ENCODE data around the gene CUEDC1. TPM values are rescaled to one million over a fixed set of nuclear protein-coding genes. Genes with fewer than 3 reads are reported as not detected.
A peak's percentile ranks its signal among the peaks of the same experiment; 100 is the strongest.

The CUEDC1 gene
- polyA plus RNA-seq, 4 donors: 1.6 to 14.9 (median 6.1) TPM

DNA sequence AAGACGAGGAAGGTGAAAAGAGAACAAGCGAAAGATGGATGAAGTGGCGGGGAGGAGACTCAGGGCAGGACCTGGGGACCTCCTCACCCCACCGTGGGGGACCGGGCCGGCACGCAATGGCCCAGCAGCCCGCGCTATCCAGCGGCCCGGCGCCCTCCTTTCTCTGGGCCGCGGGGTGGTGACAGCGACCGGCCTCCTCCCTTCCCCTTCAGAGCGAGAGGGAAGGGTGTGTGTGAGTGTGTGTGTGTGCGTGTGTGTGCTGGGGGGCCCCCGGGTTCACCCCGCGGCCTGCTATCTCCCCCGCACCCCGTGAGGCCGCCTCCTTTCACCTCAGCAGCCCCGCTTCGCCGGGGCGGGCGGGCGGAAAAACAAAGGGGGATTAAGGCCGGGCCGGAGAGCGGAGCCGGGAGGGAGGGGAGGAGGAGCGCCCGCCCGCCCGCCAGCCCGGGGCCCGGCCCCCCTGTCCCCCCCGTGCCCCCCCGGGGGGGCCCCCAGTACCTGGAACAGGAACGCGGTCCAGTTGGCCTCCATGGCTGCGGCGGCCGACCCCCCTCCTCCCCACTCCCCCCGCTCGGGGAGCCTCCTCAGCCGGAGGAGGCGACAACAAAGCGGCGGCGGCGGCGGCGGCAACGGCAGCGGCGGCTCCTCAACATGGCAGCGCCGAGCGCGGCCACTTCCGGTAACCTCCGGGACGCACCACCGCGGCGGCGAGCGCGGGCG lies 32.5 kb upstream of the CUEDC1 start, which contains the start of gene VEZF1:
Gene VEZF1 (minus strand): TSS at position 674 of the 720 bp plus-strand sequence. CDS start 143 bp downstream, at position 531.
- peak within 1 kb of the TSS; percentile 82 to 95 (median 87) for H3K4me3 ChIP-seq (ENCODE audit: low read depth in 1 of 3, low read length in 3 of 3)
- H3K9me3 ChIP-seq (ENCODE audit: control insufficient read depth in 2 of 2, insufficient read depth in 1 of 2, low read depth in 1 of 2, low read length in 1 of 2): no peaks in the 10 kb centered on the region
- no peaks in the 10 kb centered on the region for H3K27me3 ChIP-seq (ENCODE audit: control insufficient read depth in 3 of 3, insufficient read depth in 3 of 3, low read length in 3 of 3)
- H3K4me1 ChIP-seq (ENCODE audit: control insufficient read depth in 3 of 3, insufficient read depth in 2 of 3, low read depth in 1 of 3, low read length in 2 of 3): peaks cover 7 to 12% (median 11%) of the 10 kb centered on the region in 3 donors
- no peak for FAIRE-seq
- peaks cover 0 to 5% (median 0%) of the 10 kb centered on the region in 3 donors for H3K36me3 ChIP-seq (ENCODE audit: control insufficient read depth in 3 of 3, insufficient read depth in 2 of 3, low read depth in 1 of 3, low read length in 3 of 3)
- WGBS, 3 donors: 0 to 1% (median 0%) methylated on average over 23 to 73 of the region's 74 CpGs
- peak; percentile 65 to 91 for DNase-seq
- peak within 1 kb of the TSS; percentile 87 to 97 (median 92) for H3K27ac ChIP-seq (ENCODE audit: low read depth in 1 of 3, low read length in 2 of 3)

DNA sequence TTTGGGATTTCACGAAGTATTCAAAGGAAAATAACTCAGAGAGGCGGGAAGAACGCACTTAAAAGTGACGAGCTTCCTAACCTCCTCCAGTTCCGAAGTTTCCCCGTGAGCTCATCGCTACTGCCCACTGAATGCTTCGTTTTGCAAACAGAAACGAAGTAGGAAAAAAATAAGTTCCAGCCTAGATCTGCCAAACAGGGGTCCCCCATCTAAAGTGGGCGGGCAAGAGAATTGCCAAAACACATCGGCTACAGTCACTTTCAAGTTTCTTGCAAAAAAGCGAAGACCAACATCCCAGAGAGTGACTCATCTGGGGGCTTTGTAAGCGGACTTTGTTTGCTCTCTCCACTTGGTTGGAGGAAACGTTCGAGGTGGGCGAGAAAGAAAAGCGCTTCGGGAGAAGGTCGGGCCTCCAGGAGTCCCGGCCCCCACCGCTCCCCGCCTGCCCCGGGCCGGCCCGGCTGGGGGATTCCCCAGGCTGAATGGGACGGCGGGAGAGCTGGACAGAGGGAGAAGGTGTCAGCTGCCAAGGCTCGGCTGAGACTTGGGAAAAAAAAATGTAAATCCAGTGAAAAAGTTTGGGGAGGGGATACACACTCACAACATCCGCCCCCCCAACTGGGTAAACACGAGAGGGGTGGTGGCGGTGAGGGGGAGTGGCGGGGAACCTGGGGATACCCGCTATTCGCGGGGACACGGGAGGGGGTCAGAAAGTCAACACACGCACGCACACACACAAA lies 31.8 kb upstream of the CUEDC1 start:
- Histone ChIP-seq H3K9me3 (ENCODE audit: control insufficient read depth in 2 of 2, insufficient read depth in 1 of 2, low read depth in 1 of 2, low read length in 1 of 2) (no peaks in the 10 kb centered on the region), H3K36me3 (ENCODE audit: control insufficient read depth in 3 of 3, insufficient read depth in 2 of 3, low read depth in 1 of 3, low read length in 3 of 3) (peaks cover 0 to 7% (median 3%) of the 10 kb centered on the region in 3 donors), H3K4me1 (ENCODE audit: control insufficient read depth in 3 of 3, insufficient read depth in 2 of 3, low read depth in 1 of 3, low read length in 2 of 3) (peaks cover 8 to 15% (median 11%) of the 10 kb centered on the region in 3 donors), H3K27me3 (ENCODE audit: control insufficient read depth in 3 of 3, insufficient read depth in 3 of 3, low read length in 3 of 3) (no peaks in the 10 kb centered on the region), H3K4me3 (ENCODE audit: low read depth in 1 of 3, low read length in 3 of 3) (peak overlapping the region; percentile 82 to 95 (median 87)), H3K27ac (ENCODE audit: low read depth in 1 of 3, low read length in 2 of 3) (peak overlapping the region; percentile 87 to 97 (median 92))
- WGBS, 3 donors: 1 to 2% (median 1%) methylated on average over 38 of the region's 38 CpGs
- FAIRE-seq (no peak), DNase-seq (peak; percentile 50 to 70)

- Histone ChIP-seq H3K9me3 (ENCODE audit: control insufficient read depth in 2 of 2, insufficient read depth in 1 of 2, low read depth in 1 of 2, low read length in 1 of 2) (no peaks in the 10 kb centered on the region), H3K27ac (ENCODE audit: low read depth in 1 of 3, low read length in 2 of 3) (no peak overlapping the region), H3K36me3 (ENCODE audit: control insufficient read depth in 3 of 3, insufficient read depth in 2 of 3, low read depth in 1 of 3, low read length in 3 of 3) (peaks cover under 1 to 8% (median 3%) of the 10 kb centered on the region in 3 donors), H3K27me3 (ENCODE audit: control insufficient read depth in 3 of 3, insufficient read depth in 3 of 3, low read length in 3 of 3) (no peaks in the 10 kb centered on the region), H3K4me3 (ENCODE audit: low read depth in 1 of 3, low read length in 3 of 3) (no peak overlapping the region), H3K4me1 (ENCODE audit: control insufficient read depth in 3 of 3, insufficient read depth in 2 of 3, low read depth in 1 of 3, low read length in 2 of 3) (peaks cover 8 to 15% (median 11%) of the 10 kb centered on the region in 3 donors)
- FAIRE-seq: no peak
- 6 to 29% (median 13%) methylated on average over 1 of the region's 1 CpG for WGBS, 3 donors
- peak in 1 of 2 donors; percentile 59 for DNase-seq
Measured at GRCh38 chr17:57985675-57985974, 30.4 kb upstream of the CUEDC1 start.

DNA sequence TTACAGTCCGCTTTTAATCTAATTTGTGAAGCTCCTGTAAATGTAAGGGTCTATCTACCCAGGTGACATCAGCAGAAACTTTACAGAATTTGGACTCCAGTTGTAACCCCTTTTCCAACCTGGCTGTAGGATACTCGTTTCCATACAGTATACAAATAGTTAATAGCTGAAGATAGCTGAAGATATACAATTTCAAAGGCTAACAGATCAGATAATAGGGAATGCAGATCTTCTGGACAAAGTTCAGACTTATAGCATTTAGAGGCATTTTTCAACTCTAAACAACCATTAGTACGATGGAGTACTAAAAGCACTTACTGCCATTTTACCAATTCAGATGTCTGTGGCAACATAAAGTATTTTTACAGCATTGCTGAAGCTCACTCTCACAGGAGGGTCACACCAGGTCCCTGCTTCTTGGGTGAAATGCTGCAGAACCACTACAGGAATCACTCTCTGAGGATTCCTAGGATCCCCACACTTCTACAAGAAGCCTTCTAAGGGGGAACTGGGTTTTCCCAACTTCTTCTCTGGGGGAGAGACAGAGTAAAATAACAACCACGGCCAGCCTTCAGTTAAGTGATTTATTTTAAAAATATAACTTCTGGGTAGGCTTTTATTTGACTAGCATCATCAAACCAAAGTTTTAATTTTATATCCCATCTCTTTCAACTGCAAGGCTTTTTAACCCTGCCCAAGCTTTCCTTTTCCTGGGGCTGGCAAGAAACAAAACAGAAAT lies 29.9 kb upstream of the CUEDC1 start:
- no peak for FAIRE-seq
- Histone ChIP-seq H3K27me3 (ENCODE audit: control insufficient read depth in 3 of 3, insufficient read depth in 3 of 3, low read length in 3 of 3) (no peaks in the 10 kb centered on the region), H3K27ac (ENCODE audit: low read depth in 1 of 3, low read length in 2 of 3) (no peak overlapping the region), H3K4me1 (ENCODE audit: control insufficient read depth in 3 of 3, insufficient read depth in 2 of 3, low read depth in 1 of 3, low read length in 2 of 3) (peaks cover 8 to 15% (median 11%) of the 10 kb centered on the region in 3 donors), H3K36me3 (ENCODE audit: control insufficient read depth in 3 of 3, insufficient read depth in 2 of 3, low read depth in 1 of 3, low read length in 3 of 3) (peaks cover 3 to 10% (median 3%) of the 10 kb centered on the region in 3 donors), H3K9me3 (ENCODE audit: control insufficient read depth in 2 of 2, insufficient read depth in 1 of 2, low read depth in 1 of 2, low read length in 1 of 2) (no peaks in the 10 kb centered on the region), H3K4me3 (ENCODE audit: low read depth in 1 of 3, low read length in 3 of 3) (no peak overlapping the region)
- WGBS, 3 donors: 39 to 49% (median 47%) methylated on average over 4 of the region's 4 CpGs
- DNase-seq: no peak

- Histone ChIP-seq H3K27ac (ENCODE audit: low read depth in 1 of 3, low read length in 2 of 3) (peak overlapping the region in 1 of 3 donors; percentile 39), H3K4me3 (ENCODE audit: low read depth in 1 of 3, low read length in 3 of 3) (no peak overlapping the region), H3K27me3 (ENCODE audit: control insufficient read depth in 3 of 3, insufficient read depth in 3 of 3, low read length in 3 of 3) (no peaks in the 10 kb centered on the region), H3K36me3 (ENCODE audit: control insufficient read depth in 3 of 3, insufficient read depth in 2 of 3, low read depth in 1 of 3, low read length in 3 of 3) (peaks cover 3 to 14% (median 3%) of the 10 kb centered on the region in 3 donors), H3K9me3 (ENCODE audit: control insufficient read depth in 2 of 2, insufficient read depth in 1 of 2, low read depth in 1 of 2, low read length in 1 of 2) (no peaks in the 10 kb centered on the region), H3K4me1 (ENCODE audit: control insufficient read depth in 3 of 3, insufficient read depth in 2 of 3, low read depth in 1 of 3, low read length in 2 of 3) (peaks cover 8 to 15% (median 11%) of the 10 kb centered on the region in 3 donors)
- 38 to 54% (median 48%) methylated on average over 4 of the region's 4 CpGs for WGBS, 3 donors
- DNase-seq (no peak), FAIRE-seq (no peak)
Measured at GRCh38 chr17:57984261-57984890, 29.2 kb upstream of the CUEDC1 start.

- no peak for FAIRE-seq
- H3K36me3 ChIP-seq (ENCODE audit: control insufficient read depth in 3 of 3, insufficient read depth in 2 of 3, low read depth in 1 of 3, low read length in 3 of 3): peaks cover 3 to 17% (median 6%) of the 10 kb centered on the region in 3 donors
- H3K27me3 ChIP-seq (ENCODE audit: control insufficient read depth in 3 of 3, insufficient read depth in 3 of 3, low read length in 3 of 3): no peaks in the 10 kb centered on the region
- H3K9me3 ChIP-seq (ENCODE audit: control insufficient read depth in 2 of 2, insufficient read depth in 1 of 2, low read depth in 1 of 2, low read length in 1 of 2): no peaks in the 10 kb centered on the region
- H3K4me3 ChIP-seq (ENCODE audit: low read depth in 1 of 3, low read length in 3 of 3): no peak overlapping the region
- peaks cover 4 to 15% (median 6%) of the 10 kb centered on the region in 3 donors for H3K4me1 ChIP-seq (ENCODE audit: control insufficient read depth in 3 of 3, insufficient read depth in 2 of 3, low read depth in 1 of 3, low read length in 2 of 3)
- no peak for DNase-seq
- WGBS, 3 donors: 82 to 87% (median 84%) methylated on average over 1 of the region's 1 CpG
- no peak overlapping the region for H3K27ac ChIP-seq (ENCODE audit: low read depth in 1 of 3, low read length in 2 of 3)
Measured at GRCh38 chr17:57983446-57983845, 28.2 kb upstream of the CUEDC1 start.

GRCh38 chr17:57982452-57983170 lies 27.4 kb upstream of the CUEDC1 start:
- H3K9me3 ChIP-seq (ENCODE audit: control insufficient read depth in 2 of 2, insufficient read depth in 1 of 2, low read depth in 1 of 2, low read length in 1 of 2): no peaks in the 10 kb centered on the region
- no peak overlapping the region for H3K4me3 ChIP-seq (ENCODE audit: low read depth in 1 of 3, low read length in 3 of 3)
- WGBS, 3 donors: 78 to 86% (median 79%) methylated on average over 14 of the region's 14 CpGs
- H3K4me1 ChIP-seq (ENCODE audit: control insufficient read depth in 3 of 3, insufficient read depth in 2 of 3, low read depth in 1 of 3, low read length in 2 of 3): peaks cover 4 to 15% (median 6%) of the 10 kb centered on the region in 3 donors
- no peak overlapping the region for H3K27ac ChIP-seq (ENCODE audit: low read depth in 1 of 3, low read length in 2 of 3)
- FAIRE-seq (no peak), DNase-seq (no peak)
- H3K27me3 ChIP-seq (ENCODE audit: control insufficient read depth in 3 of 3, insufficient read depth in 3 of 3, low read length in 3 of 3): no peaks in the 10 kb centered on the region
- H3K36me3 ChIP-seq (ENCODE audit: control insufficient read depth in 3 of 3, insufficient read depth in 2 of 3, low read depth in 1 of 3, low read length in 3 of 3): peaks cover 3 to 21% (median 10%) of the 10 kb centered on the region in 3 donors
